Neutrophil (primary cell): ENCODE data around the gene UBE2G2.

Experiments used
- H3K27ac ChIP-seq: fragments of 200-600 bp; sonication (generic); 2 replicates; pipeline ENCODE4 v1.5.1; 2016; ENCODE audit warnings: mild to moderate bottlenecking, moderate library complexity
- H3K27me3 ChIP-seq: fragments of 200-600 bp; sonication (generic); 2 replicates; pipeline ENCODE4 v1.6.0; 2016; ENCODE audit warnings: mild to moderate bottlenecking
- H3K36me3 ChIP-seq: fragments of 200-600 bp; sonication (generic); 2 replicates; pipeline ENCODE4 v1.5.1; 2017
- H3K4me1 ChIP-seq, 2 experiments: fragments of 200-600 bp in 1 of 2; sonication (generic) in 1 of 2; 1 replicate in 1 of 2; 2 replicates in 1 of 2; pipeline versions ENCODE4 v1.5.1 to v1.6.1; 2013 to 2016; ENCODE audit warnings: low read depth in 1 of 2, low read length in 1 of 2, mild to moderate bottlenecking in 1 of 2, moderate library complexity in 1 of 2; ENCODE audit not compliant: control insufficient read depth in 1 of 2, insufficient read depth in 1 of 2
- H3K4me3 ChIP-seq, 2 experiments: fragments of 200-600 bp in 1 of 2; sonication (generic) in 1 of 2; 1 replicate in 1 of 2; 2 replicates in 1 of 2; pipeline ENCODE4 v1.5.1; 2013 to 2016; ENCODE audit warnings: low read depth in 1 of 2, low read length in 1 of 2, mild to moderate bottlenecking in 1 of 2, moderate library complexity in 1 of 2
- H3K9me3 ChIP-seq: fragments of 200-600 bp; sonication (generic); 2 replicates; pipeline ENCODE4 v1.5.1; 2016
- TF ChIP-seq, protein P1 (sequence below): fragments of 200-600 bp; sonication (generic); IDR thresholded peaks from 2 replicates; pipeline ENCODE4 v1.5.1; 2016; ENCODE audit warnings: antibody characterized with exemption

Gene UBE2G2

DNA sequence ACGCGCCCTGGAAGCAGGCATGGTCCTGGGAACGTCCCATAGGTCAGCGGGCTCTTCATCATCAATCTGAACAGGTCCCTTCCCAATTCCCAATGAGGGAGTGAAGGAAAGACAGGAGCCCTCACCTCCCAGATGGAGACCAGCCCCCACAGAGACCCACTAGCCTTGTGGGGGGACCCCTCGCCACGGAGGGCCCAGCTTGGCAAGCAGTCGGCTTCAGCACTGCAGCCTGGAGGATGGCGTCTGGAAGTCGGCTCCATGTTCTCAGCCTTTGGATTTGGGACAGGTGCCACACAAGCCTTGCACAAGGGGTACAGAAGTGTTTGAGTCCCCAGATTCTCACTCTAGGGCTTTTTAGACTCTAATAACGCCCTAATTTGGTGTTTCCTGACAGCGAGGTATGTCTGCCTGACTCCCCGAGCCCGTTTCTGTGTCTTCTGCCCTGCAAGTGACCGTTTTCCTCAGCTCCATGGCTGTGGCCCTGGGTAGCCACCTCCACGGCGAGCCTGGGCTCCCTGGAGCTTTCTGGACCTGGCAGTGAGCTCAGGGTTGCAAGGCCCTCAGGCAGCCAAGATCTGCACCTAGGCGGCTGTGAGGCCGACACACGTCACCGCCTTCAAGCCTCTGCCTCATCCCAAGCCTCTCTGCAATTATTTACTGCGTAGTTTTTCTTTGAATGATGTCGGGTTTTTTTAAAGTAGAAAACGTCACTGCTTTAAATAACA is 41.3 kb upstream of the UBE2G2 start:
- Histone ChIP-seq H3K27me3 (no peaks in the 10 kb centered on the region), H3K4me3 (no peak overlapping the region), H3K4me1 (peaks cover 18 to 20% of the 10 kb centered on the region in 2 experiments), H3K27ac (no peak overlapping the region), H3K36me3 (no peaks in the 10 kb centered on the region), H3K9me3 (no peaks in the 10 kb centered on the region)
- TF ChIP-seq, protein P1, sequence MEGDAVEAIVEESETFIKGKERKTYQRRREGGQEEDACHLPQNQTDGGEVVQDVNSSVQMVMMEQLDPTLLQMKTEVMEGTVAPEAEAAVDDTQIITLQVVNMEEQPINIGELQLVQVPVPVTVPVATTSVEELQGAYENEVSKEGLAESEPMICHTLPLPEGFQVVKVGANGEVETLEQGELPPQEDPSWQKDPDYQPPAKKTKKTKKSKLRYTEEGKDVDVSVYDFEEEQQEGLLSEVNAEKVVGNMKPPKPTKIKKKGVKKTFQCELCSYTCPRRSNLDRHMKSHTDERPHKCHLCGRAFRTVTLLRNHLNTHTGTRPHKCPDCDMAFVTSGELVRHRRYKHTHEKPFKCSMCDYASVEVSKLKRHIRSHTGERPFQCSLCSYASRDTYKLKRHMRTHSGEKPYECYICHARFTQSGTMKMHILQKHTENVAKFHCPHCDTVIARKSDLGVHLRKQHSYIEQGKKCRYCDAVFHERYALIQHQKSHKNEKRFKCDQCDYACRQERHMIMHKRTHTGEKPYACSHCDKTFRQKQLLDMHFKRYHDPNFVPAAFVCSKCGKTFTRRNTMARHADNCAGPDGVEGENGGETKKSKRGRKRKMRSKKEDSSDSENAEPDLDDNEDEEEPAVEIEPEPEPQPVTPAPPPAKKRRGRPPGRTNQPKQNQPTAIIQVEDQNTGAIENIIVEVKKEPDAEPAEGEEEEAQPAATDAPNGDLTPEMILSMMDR, result no peak

DNA sequence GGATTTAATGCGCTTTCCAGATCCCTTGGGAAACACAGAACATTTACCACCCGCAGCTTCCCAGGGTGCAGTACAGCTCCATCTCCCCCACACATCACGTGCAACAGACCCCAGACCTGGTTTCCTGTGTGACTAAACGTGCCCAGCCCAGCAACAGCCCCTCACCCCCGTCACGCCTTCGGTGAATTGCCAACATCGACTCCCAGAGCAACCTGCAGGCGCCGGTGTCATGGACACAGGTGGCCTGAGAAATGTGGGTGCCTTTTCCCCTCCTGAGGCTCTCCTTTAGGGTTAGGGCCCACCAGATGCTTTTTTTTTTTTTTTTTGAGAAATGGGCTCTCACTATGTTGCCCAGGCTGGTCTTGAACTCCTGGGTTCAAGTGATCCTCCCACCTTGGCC is 40.5 kb upstream of the UBE2G2 start:
- Histone ChIP-seq H3K36me3 (no peaks in the 10 kb centered on the region), H3K27me3 (no peaks in the 10 kb centered on the region), H3K27ac (no peak overlapping the region), H3K9me3 (no peaks in the 10 kb centered on the region), H3K4me3 (no peak overlapping the region), H3K4me1 (peaks cover 18 to 20% of the 10 kb centered on the region in 2 experiments)
- TF ChIP-seq, protein P1, result no peak

DNA sequence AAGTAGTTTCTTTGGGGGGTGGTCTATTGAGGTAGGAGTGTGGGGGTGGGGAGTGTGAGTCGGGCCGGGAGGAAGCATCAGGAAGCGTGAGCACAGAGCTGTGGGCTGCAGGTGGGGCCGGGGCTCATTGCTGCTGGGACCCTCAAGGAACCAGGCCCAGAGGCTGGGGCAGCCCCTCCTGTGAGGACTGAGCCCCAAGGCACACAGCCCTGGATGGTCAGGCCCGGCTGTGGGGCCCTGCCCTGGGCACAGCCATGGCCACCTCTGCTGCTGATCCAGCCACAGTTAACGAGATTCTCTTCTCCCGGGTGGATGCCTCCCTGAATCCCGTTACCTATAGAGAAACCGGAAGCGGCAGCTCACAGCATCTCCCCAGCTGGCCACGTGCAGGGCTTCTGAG is 39.2 kb upstream of the UBE2G2 start:
- H3K9me3 ChIP-seq, result no peaks in the 10 kb centered on the region
- no peak overlapping the region for H3K4me3 ChIP-seq
- no peaks in the 10 kb centered on the region for H3K27me3 ChIP-seq
- TF ChIP-seq, protein P1, result no peak
- H3K36me3 ChIP-seq, result no peaks in the 10 kb centered on the region
- H3K4me1 ChIP-seq, result peaks cover 6 to 7% of the 10 kb centered on the region in 2 experiments
- no peak overlapping the region for H3K27ac ChIP-seq

DNA sequence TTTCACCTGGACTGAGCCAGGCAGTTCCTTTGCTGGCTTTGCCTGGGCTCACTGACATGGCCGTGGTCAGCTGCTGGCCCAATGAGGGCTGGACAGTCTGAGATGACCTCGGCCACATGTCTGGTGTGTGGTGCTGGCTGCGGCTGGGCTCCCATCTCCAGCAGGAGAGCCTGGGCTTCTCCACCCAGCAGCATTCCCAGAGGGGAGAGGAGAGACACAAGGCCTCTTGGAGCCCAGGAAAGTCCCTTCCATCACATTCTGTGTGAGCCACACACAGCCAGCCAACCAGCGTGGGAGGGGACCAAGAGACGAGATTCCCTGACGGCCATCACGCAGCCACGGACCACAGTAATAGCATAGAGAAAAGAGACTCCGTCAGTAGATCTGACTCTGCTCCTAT is 37.3 kb upstream of the UBE2G2 start:
- Histone ChIP-seq H3K9me3 (no peaks in the 10 kb centered on the region), H3K27ac (no peak overlapping the region), H3K4me3 (no peak overlapping the region), H3K4me1 (no peaks in the 10 kb centered on the region), H3K36me3 (no peaks in the 10 kb centered on the region), H3K27me3 (no peaks in the 10 kb centered on the region)
- TF ChIP-seq, protein P1, result no peak

DNA sequence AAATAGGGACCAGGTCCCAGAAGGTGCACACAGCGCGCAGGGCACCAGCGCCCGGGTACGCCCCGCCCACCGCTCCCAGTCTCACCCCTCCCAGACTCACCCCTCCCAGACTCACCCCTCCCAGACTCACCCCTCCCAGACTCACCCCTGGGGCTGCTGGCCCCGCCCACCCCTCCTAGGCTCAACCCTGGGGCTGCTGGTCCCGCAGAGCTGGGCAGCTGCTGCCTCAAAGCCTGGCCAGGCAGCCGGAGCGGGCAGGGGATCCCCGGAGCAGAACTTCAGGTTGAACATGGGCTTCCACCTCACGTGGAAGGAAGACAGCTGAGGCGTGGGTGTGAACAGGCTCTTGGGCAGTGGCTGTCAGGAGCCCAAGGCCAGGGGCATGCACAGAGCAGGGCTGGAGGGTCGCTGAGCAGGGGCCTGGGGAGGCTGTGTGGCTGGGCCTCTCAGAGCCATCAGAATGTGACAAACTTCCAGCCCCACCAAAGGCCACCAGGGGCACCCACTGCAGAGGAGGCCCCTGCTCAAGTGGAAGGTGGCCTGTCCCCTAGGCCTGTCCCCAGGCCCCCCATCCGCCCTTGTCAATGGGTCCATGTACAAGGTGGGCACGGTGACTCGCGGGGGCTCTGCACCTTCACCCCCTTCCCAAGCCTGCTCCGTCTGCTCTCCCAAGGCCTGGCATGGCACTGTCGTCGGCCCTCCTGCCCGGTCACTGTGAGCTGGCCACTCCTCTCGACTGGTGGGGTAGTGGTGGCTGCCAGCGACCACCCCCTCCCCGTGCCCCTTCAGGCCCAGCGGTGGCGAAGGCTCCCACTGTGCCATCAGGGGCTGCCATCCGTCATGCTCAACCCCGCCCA is 36.6 kb upstream of the UBE2G2 start:
- Histone ChIP-seq H3K27ac (no peak overlapping the region), H3K36me3 (no peaks in the 10 kb centered on the region), H3K4me1 (no peaks in the 10 kb centered on the region), H3K27me3 (no peaks in the 10 kb centered on the region), H3K9me3 (no peaks in the 10 kb centered on the region), H3K4me3 (no peak overlapping the region)
- TF ChIP-seq, protein P1, result no peak
